Small intestine (tissue), 7 donors: ENCODE data around the gene PTPRE. TPM values are rescaled to one million over a fixed set of nuclear protein-coding genes. Genes with fewer than 3 reads are reported as not detected.

ENCODE experiments used
- DNase-seq, 2 donors: peaks; one replicate each; pipeline versions ENCODE4 v3.0.0 to v3.0.0-alpha.2; 2013
- FAIRE-seq: peaks from 2 replicates; lab custom pipeline; 2012; peaks lifted over from hg19 to GRCh38; lab: Jason Lieb, UNC
- H3K27ac ChIP-seq, 3 donors: one replicate each; pipeline ENCODE4 v1.5.1; 2013; ENCODE audit warnings: low read length in 2 of 3, mild to moderate bottlenecking in 2 of 3, control low read depth in 1 of 3, inconsistent platforms in 1 of 3, low read depth in 1 of 3, moderate library complexity in 1 of 3
- H3K27me3 ChIP-seq, 3 donors: one replicate each; pipeline ENCODE4 v1.6.1; 2013; ENCODE audit warnings: low read length in 3 of 3, inconsistent platforms in 1 of 3; ENCODE audit not compliant: control insufficient read depth in 3 of 3, insufficient read depth in 3 of 3
- H3K36me3 ChIP-seq, 3 donors: one replicate each; pipeline ENCODE4 v1.6.1; 2013; ENCODE audit warnings: low read length in 3 of 3, inconsistent platforms in 1 of 3, low read depth in 1 of 3, mild to moderate bottlenecking in 1 of 3, moderate library complexity in 1 of 3; ENCODE audit not compliant: control insufficient read depth in 3 of 3, insufficient read depth in 2 of 3
- H3K4me1 ChIP-seq, 3 donors: one replicate each; pipeline ENCODE4 v1.6.1; 2013; ENCODE audit warnings: low read length in 2 of 3, inconsistent platforms in 1 of 3, low read depth in 1 of 3, mild to moderate bottlenecking in 1 of 3, moderate library complexity in 1 of 3; ENCODE audit not compliant: control insufficient read depth in 3 of 3, insufficient read depth in 2 of 3
- H3K4me3 ChIP-seq, 3 donors: one replicate each; pipeline ENCODE4 v1.5.1; 2013; ENCODE audit warnings: low read length in 3 of 3, control low read depth in 1 of 3, inconsistent platforms in 1 of 3, low read depth in 1 of 3, mild to moderate bottlenecking in 1 of 3, moderate library complexity in 1 of 3
- H3K9me3 ChIP-seq, 2 donors: one replicate each; pipeline ENCODE4 v1.6.1; 2013; ENCODE audit warnings: low read depth in 1 of 2, low read length in 1 of 2; ENCODE audit not compliant: control insufficient read depth in 2 of 2, insufficient read depth in 1 of 2
- WGBS, 3 donors: extraction: QIAGEN DNeasy Blood & Tissue Kit; methylation state at CpG; one replicate each; pipeline ENCODE4 v1.1.7; 2013; 5-methylcytosine and 5-hydroxymethylcytosine counted together
- polyA plus RNA-seq, 4 donors: library from polyadenylated mRNA; stranded (reverse) in 3 of 4; unstranded in 1 of 4; fragments of 200-250 nt in 3 of 4; fragments of 120-200 nt in 1 of 4; gene quantifications; one replicate each; pipeline versions ENCODE4 v1.2.1 to v1.2.3, GENCODE V29; 2013
- donor health status: healthy with polysubstance abuse.
- donor health status: control.
- donor health status: control.
- donor health status: Bipolar disorder and iron deficiency.
- donor health status: healthy.

PTPRE gene
- polyA plus RNA-seq, 4 donors: 2.7 to 21.0 (median 6.2) TPM

GRCh38 chr10:127940866-127941640, 34.1 kb downstream of the PTPRE start:
- Histone ChIP-seq H3K27me3 (no peaks in the 10 kb centered on the region), H3K4me1 (peaks cover 0 to 10% (median 4%) of the 10 kb centered on the region in 3 donors), H3K36me3 (peaks cover 0 to 6% (median 0%) of the 10 kb centered on the region in 3 donors), H3K9me3 (no peaks in the 10 kb centered on the region), H3K27ac (no peak overlapping the region), H3K4me3 (no peak overlapping the region)
- no peak for DNase-seq
- FAIRE-seq: no peak
- WGBS, 3 donors: 82 to 90% (median 87%) methylated on average over 6 of the region's 6 CpGs

- Histone ChIP-seq H3K27ac (peak overlapping the region in 1 of 3 donors; percentile 12), H3K4me3 (no peak overlapping the region), H3K9me3 (no peaks in the 10 kb centered on the region), H3K4me1 (peaks cover 0 to 15% (median 4%) of the 10 kb centered on the region in 3 donors), H3K36me3 (peaks cover 0 to 7% (median 0%) of the 10 kb centered on the region in 3 donors), H3K27me3 (no peaks in the 10 kb centered on the region)
- FAIRE-seq: no peak
- DNase-seq: no peak
- WGBS, 3 donors: 58 to 78% (median 60%) methylated on average over 7 of the region's 7 CpGs
Observed at GRCh38 chr10:127942811-127943210, 35.9 kb downstream of the PTPRE start.

- DNase-seq (no peak), FAIRE-seq (no peak)
- Histone ChIP-seq H3K27me3 (no peaks in the 10 kb centered on the region), H3K4me1 (peaks cover 0 to 15% (median 4%) of the 10 kb centered on the region in 3 donors), H3K27ac (peak overlapping the region in 1 of 3 donors; percentile 58), H3K9me3 (no peaks in the 10 kb centered on the region), H3K36me3 (peaks cover 0 to 9% (median 0%) of the 10 kb centered on the region in 3 donors), H3K4me3 (no peak overlapping the region)
- WGBS, 3 donors: 82 to 93% (median 87%) methylated on average over 10 of the region's 10 CpGs
Observed at GRCh38 chr10:127943336-127943910, 36.5 kb downstream of the PTPRE start.

- no peaks in the 10 kb centered on the region for H3K9me3 ChIP-seq
- H3K27me3 ChIP-seq: no peaks in the 10 kb centered on the region
- H3K4me3 ChIP-seq: no peak overlapping the region
- FAIRE-seq (no peak), DNase-seq (no peak)
- WGBS, 3 donors: 89 to 98% (median 89%) methylated on average over 2 of the region's 2 CpGs
- no peak overlapping the region for H3K27ac ChIP-seq
- peaks cover 0 to 15% (median 4%) of the 10 kb centered on the region in 3 donors for H3K4me1 ChIP-seq
- peaks cover 0 to 9% (median 0%) of the 10 kb centered on the region in 3 donors for H3K36me3 ChIP-seq
Observed at GRCh38 chr10:127944256-127944655, 37.4 kb downstream of the PTPRE start.

- whole genome bisulfite sequencing, 3 donors: 53 to 69% (median 59%) methylated on average over 2 of the region's 2 CpGs
- Histone ChIP-seq H3K36me3 (peaks cover 0 to 9% (median 0%) of the 10 kb centered on the region in 3 donors), H3K27me3 (no peaks in the 10 kb centered on the region), H3K9me3 (no peaks in the 10 kb centered on the region), H3K27ac (peak overlapping the region in 2 of 3 donors; percentile 47 to 52), H3K4me1 (peaks cover 0 to 15% (median 4%) of the 10 kb centered on the region in 3 donors), H3K4me3 (no peak overlapping the region)
- DNase-seq (peak; percentile 44 to 89), FAIRE-seq (no peak)
Observed at GRCh38 chr10:127945341-127945758, 38.4 kb downstream of the PTPRE start.

GRCh38 chr10:127945948-127946711, 39.2 kb downstream of the PTPRE start:
- DNase-seq (no peak), FAIRE-seq (no peak)
- H3K4me1 ChIP-seq: peaks cover 0 to 15% (median 4%) of the 10 kb centered on the region in 3 donors
- no peak overlapping the region for H3K4me3 ChIP-seq
- no peaks in the 10 kb centered on the region for H3K9me3 ChIP-seq
- peak overlapping the region in 2 of 3 donors; percentile 47 to 52 for H3K27ac ChIP-seq
- peaks cover 0 to 7% (median 0%) of the 10 kb centered on the region in 3 donors for H3K36me3 ChIP-seq
- H3K27me3 ChIP-seq: no peaks in the 10 kb centered on the region
- WGBS, 3 donors: 83 to 91% (median 85%) methylated on average over 6 of the region's 6 CpGs

GRCh38 chr10:127947211-127947610, 40.3 kb downstream of the PTPRE start:
- Histone ChIP-seq H3K36me3 (peaks cover 0 to 7% (median 0%) of the 10 kb centered on the region in 3 donors), H3K27me3 (no peaks in the 10 kb centered on the region), H3K9me3 (no peaks in the 10 kb centered on the region), H3K27ac (no peak overlapping the region), H3K4me3 (no peak overlapping the region), H3K4me1 (peaks cover 0 to 15% (median 4%) of the 10 kb centered on the region in 3 donors)
- 60 to 72% (median 60%) methylated on average over 1 of the region's 1 CpG for WGBS, 3 donors
- peak in 1 of 2 donors; percentile 58 for DNase-seq
- no peak for FAIRE-seq

- H3K27ac ChIP-seq: peak overlapping the region in 1 of 3 donors; percentile 32
Observed at GRCh38 chr10:127948791-127949190, 41.9 kb downstream of the PTPRE start.

More at GRCh38 chr10:127948791-127949190, 41.9 kb downstream of the PTPRE start:
- DNase-seq (no peak), FAIRE-seq (no peak)
- Histone ChIP-seq H3K27me3 (no peaks in the 10 kb centered on the region), H3K4me3 (no peak overlapping the region), H3K9me3 (no peaks in the 10 kb centered on the region), H3K36me3 (peaks cover 0 to 3% (median 0%) of the 10 kb centered on the region in 3 donors), H3K4me1 (peaks cover 0 to 15% (median 4%) of the 10 kb centered on the region in 3 donors)
- WGBS, 3 donors: 75 to 82% (median 79%) methylated on average over 5 of the region's 5 CpGs
